GM12865 (cell line): Measurements from ENCODE around the gene MAZ.
"Not testable (repeated sequence)": the region's sequence is repeated elsewhere in the genome, so short reads cannot be mapped to it uniquely, and the experiment has no call there.

Experiments used
- DNase-seq: peaks from one replicate; pipeline ENCODE4 v3.0.0; 2010; ENCODE audit warnings: low read depth
- H3K4me3 ChIP-seq: 2 replicates; pipeline ENCODE4 v1.5.1; 2011; ENCODE audit warnings: mild to moderate bottlenecking, low read depth, low read length, control low read depth
- TF ChIP-seq, protein P1 (sequence below): IDR thresholded peaks from 2 replicates; pipeline ENCODE4 v1.5.1; 2011; ENCODE audit warnings: low read length, control low read depth, low read depth, inconsistent platforms; ENCODE audit not compliant: insufficient read depth; ENCODE audit errors: missing control alignments

Gene MAZ

DNA sequence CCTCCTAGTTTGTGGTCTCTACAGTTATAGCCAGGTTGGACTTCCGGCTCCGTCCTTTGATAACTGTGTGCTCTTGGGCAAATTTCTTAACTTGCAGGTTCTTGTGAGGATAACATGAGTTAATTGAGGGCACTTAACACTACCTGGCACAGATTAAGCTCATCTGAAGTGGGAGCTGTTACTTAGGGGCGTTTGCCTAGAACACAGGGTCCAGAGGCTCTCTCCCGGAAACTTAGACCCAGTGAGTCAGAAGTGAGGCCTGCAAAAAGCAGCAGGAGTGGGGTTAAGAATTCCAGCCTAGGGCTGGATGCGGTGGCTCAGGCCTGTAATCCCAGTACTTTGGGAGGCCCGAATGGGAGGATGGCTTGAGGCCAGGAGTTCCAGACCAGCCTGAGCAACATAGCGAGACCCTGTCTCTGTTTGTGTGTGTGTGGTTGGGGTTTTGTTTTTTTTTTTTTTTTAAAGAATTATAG lies 15.3 kb downstream of the MAZ start:
- TF ChIP-seq, protein P1, sequence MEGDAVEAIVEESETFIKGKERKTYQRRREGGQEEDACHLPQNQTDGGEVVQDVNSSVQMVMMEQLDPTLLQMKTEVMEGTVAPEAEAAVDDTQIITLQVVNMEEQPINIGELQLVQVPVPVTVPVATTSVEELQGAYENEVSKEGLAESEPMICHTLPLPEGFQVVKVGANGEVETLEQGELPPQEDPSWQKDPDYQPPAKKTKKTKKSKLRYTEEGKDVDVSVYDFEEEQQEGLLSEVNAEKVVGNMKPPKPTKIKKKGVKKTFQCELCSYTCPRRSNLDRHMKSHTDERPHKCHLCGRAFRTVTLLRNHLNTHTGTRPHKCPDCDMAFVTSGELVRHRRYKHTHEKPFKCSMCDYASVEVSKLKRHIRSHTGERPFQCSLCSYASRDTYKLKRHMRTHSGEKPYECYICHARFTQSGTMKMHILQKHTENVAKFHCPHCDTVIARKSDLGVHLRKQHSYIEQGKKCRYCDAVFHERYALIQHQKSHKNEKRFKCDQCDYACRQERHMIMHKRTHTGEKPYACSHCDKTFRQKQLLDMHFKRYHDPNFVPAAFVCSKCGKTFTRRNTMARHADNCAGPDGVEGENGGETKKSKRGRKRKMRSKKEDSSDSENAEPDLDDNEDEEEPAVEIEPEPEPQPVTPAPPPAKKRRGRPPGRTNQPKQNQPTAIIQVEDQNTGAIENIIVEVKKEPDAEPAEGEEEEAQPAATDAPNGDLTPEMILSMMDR: no peak
- H3K4me3 ChIP-seq: peak overlapping the region; percentile 85
- no peak for DNase-seq

DNA sequence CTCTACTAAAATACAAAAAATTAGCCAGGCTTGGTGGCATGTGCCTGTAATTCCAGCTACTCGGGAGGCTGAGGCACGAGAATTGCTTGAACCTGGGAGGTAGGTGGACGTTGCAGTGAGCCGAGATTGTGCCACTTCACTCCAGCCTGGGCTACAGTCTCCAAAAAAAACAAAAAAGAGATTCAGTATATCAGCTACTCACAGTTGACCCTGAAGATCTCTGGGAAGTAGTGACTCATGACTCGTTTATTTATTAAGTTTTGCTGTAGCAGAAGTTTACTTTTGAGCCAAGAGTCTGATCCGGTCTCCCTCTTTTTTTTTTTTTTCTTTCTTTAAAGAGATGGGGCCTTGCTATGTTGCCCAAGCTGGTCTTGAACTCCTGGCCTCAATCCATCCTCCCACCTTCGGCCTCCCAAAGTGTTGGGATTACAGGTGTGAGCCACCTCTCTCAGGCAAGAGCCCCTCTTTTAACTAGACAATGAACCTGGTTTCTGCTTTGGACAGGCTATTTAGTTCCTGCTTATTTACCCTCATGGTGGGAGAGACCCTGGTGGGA lies 18.3 kb downstream of the MAZ start:
- TF ChIP-seq, protein P1: no peak
- H3K4me3 ChIP-seq: no peak overlapping the region
- no peak for DNase-seq

DNA sequence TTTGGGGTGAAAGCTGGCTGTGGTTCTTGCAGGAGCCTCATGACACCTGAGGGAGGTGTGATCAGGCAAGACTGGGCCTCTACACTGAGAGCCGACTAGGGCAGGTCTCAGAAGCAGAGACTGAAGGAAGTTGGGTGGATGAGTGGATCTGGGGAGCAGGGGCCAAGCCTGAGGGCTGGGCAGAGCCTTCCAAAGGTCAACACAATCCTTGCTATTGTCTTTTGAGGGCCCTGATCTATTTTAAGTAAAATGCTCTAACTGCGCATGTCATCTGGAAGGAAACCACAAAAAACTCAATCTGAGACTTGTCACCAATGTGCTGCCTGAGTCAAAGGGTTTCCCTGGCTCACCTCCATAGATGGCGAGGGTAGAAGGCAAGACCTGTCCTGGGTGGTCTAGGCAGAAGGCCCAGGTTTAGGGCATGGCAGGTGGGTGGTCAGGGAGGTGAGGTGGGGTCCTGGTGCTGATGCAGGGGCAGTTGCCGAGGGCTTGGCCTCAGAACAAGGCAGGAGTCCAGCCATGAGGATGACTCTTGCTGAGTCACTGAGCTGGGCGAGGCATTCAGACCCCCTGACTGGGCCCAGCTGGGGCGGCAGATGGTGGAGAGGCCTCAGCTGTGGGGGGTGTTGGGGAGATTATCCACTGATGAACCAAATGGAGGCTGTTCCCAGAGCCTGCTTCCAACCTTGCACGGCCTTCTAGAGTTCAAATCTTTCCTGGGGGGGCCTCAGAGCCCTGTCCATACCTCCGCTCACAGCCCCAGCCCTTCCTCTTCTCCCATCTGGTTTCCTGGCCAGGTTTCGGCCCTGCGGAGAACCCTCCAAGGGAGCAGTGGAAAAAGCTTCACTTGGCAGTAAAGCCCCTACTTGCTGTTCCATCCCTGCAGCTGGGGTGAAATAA lies 19.1 kb downstream of the MAZ start:
- TF ChIP-seq, protein P1: no peak
- H3K4me3 ChIP-seq: no peak overlapping the region
- peak; percentile 77 for DNase-seq

DNA sequence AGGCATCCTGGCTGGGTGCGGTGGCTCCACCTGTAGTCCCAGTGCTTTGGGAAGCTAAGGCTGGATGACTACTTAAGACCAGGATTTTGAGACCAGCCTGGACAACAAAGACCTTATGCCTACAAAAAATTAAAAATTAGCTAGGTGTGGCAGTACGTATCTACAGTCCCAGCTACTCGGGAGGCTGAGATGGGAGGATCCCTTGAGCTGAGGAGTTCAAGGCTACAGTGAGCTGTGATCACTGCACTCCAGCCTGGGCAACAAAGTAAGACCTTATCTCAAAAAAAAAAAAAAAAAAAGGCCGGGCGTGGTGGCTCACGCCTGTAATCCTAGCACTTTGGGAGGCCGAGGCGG lies 20.0 kb downstream of the MAZ start:
- TF ChIP-seq, protein P1: no peak
- H3K4me3 ChIP-seq: no peak overlapping the region
- no peak for DNase-seq

DNA sequence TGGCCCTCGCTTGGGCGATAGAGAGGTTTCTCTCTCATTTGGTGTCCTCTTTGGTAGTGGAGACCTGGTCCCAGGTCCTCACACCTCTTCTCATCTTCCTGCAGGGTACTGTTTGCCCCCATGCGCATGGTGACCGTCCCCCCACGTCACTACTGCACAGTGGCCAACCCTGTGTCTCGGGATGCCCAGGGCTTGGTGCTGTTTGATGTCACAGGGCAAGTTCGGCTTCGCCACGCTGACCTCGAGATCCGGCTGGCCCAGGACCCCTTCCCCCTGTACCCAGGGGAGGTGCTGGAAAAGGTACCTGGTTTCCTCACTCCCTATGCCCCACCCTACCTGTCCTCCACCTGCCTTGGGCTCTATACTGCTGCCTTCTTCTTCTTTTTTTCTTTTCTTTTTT lies 24.4 kb downstream of the MAZ start:
- no peak for DNase-seq
- TF ChIP-seq, protein P1: no peak

DNA sequence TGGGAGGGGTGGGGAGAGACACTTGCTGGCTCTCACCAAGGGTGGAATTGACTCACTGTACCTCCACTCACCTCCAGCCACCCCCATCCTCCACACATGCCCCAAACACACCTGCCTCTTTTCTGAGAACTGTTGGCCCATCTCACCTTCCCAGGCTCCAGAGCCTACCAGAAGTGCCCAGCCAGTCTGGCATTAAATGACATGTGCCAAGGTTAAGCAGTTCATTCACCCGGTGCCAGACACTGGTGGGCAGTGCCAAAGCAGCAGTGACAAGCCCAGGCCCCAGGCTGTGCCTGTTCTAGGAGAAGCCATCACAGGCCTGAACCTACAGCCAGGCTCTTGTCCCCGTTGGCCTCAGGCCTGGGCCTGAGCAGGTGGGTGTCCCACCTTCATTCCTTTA lies 25.2 kb downstream of the MAZ start:
- no peak for DNase-seq
- H3K4me3 ChIP-seq: no peak overlapping the region
- TF ChIP-seq, protein P1: no peak

More for the DNA sequence above, 24.4 kb downstream of the MAZ start:
- no peak overlapping the region for H3K4me3 ChIP-seq

DNA sequence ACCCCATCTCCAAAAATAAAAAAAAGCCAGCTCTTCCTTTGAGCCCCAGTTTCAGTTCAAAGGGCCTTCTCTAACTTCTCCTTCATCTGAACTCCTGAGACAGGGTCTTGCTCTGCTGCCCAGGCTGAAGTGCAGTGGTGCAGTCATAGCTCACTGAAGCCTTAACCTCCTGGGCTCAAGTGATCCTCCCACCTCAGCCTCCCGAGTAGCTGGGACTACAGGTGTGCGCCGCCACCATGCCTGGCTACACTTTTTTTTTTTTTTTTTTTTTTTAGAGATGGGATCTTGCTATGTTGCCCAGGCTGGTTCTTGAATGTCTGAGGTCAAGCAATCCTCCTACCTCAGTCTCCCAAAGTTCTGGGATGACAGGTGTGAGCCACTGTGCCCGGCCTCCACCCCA lies 26.9 kb downstream of the MAZ start:
- DNase-seq: not testable (repeated sequence)

More for the DNA sequence above, 26.9 kb downstream of the MAZ start:
- H3K4me3 ChIP-seq: not testable (repeated sequence)
